WI38 (cell line): Measurements from ENCODE around the gene CD79A.

ENCODE experiments used
- H3K4me3 ChIP-seq: 2 replicates; pipeline ENCODE4 v1.5.1; 2011; ENCODE audit warnings: low read depth, mild to moderate bottlenecking, control low read depth, low read length
- CTCF ChIP-seq: IDR thresholded peaks from 2 replicates; pipeline ENCODE4 v1.5.1; 2012; ENCODE audit warnings: low read depth, mild to moderate bottlenecking, control low read depth, low read length

The CD79A gene

GRCh38 chr19:41863209-41863931, 13.7 kb upstream of the CD79A start:
- no peak overlapping the region for H3K4me3 ChIP-seq
- no peak for TF ChIP-seq CTCF

DNA sequence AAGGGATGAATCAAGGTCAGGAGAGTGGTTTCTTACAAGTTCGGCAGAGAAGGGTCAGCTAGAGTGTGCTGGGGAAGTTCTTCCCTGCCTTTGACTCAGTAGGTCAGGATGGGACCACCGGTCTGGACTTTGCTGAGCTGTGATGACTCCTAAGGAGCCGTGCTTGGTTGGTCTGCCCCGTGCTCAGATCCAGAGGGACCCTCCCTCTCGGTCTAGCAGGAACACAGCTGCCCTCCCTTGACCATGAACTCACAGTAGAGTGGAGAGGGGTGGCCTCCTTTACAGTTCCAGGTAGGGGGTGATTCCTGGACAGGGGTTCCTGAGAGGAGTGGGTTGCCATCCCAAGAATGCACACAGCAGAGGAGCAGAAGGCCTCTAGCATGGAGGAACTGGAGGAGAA, 12.7 kb upstream of the CD79A start:
- TF ChIP-seq CTCF, result no peak
- no peak overlapping the region for H3K4me3 ChIP-seq

- no peak for TF ChIP-seq CTCF
- no peak overlapping the region for H3K4me3 ChIP-seq
Observed at GRCh38 chr19:41866284-41866683, 10.8 kb upstream of the CD79A start.

GRCh38 chr19:41868120-41868988, 8.7 kb upstream of the CD79A start:
- no peak overlapping the region for H3K4me3 ChIP-seq
- TF ChIP-seq CTCF, result no peak

DNA sequence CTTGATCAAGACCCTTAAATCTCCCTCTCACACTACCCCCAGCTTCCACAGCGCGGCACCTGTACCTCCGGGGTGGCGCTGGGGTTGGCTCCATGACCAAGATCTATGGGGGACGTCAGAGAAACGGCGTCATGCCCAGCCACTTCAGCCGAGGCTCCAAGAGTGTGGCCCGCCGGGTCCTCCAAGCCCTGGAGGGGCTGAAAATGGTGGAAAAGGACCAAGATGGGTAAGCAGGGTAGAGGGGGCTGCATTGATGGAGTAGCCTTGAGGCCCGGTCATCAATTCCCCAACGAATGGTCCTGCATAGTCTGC, 8.1 kb upstream of the CD79A start:
- H3K4me3 ChIP-seq, result no peak overlapping the region
- TF ChIP-seq CTCF, result no peak

GRCh38 chr19:41869374-41869955, 7.6 kb upstream of the CD79A start:
- no peak for TF ChIP-seq CTCF
- no peak overlapping the region for H3K4me3 ChIP-seq

DNA sequence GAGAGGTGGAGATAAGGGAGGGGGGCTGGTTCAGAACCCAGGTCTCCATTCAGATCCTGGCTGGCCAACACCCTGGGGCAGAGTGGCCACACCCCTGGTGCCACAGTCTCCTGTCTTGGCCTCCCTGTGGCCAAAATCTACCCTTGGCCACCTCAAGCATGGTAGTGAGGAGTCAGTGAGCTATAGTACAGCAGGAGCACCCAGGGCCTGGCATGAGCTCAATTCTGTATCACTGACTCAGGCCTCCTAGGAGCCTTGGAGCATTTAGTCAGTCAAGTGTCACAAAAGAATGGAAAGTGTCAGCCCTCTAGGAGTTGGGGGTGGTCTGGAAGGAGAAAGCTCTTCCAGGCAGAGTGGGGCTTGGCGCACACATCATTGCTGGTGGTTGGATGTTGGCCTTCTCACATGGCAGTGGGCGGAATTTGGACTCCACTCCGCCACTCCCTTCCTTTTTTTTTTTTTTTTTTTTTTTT, 6.6 kb upstream of the CD79A start:
- TF ChIP-seq CTCF, result no peak

More for the DNA sequence above, 6.6 kb upstream of the CD79A start:
- no peak overlapping the region for H3K4me3 ChIP-seq
